PC-3 (cell line): Measurements from ENCODE around the gene UGGT1.

ENCODE experiments used
- CTCF ChIP-seq: fragments of 300-600 bp; sonication (generic); conservative IDR thresholded peaks from 2 replicates; pipeline ENCODE4 v1.5.1; 2017; ENCODE audit warnings: antibody characterized with exemption, low read depth, mild to moderate bottlenecking, low read length
- EZH2 ChIP-seq: fragments of 300-600 bp; sonication (generic); IDR thresholded peaks from one replicate; pipeline ENCODE4 v1.6.1; 2017; ENCODE audit warnings: antibody characterized with exemption, mild to moderate bottlenecking, low read length; ENCODE audit not compliant: unreplicated experiment
- EZH2phosphoT487 ChIP-seq: fragments of 300-600 bp; sonication (generic); IDR thresholded peaks from 2 replicates; pipeline ENCODE4 v1.6.1; 2018; ENCODE audit warnings: mild to moderate bottlenecking, antibody characterized with exemption, low read length, borderline replicate concordance

- no peak for TF ChIP-seq CTCF
- no peak for TF ChIP-seq EZH2
- TF ChIP-seq EZH2phosphoT487 = no peak
Measured at GRCh38 chr2:128241896-128242295, 150.9 kb downstream of the UGGT1 start.
